ENCODE data around the gene RUNX3.

The RUNX3 gene

GRCh38 chr1:24878045-24878444 is 52.0 kb downstream of the RUNX3 start:
- no peak for DNase-seq

- no peak for DNase-seq
Measured at GRCh38 chr1:24875991-24876506, 54.0 kb downstream of the RUNX3 start.

DNA sequence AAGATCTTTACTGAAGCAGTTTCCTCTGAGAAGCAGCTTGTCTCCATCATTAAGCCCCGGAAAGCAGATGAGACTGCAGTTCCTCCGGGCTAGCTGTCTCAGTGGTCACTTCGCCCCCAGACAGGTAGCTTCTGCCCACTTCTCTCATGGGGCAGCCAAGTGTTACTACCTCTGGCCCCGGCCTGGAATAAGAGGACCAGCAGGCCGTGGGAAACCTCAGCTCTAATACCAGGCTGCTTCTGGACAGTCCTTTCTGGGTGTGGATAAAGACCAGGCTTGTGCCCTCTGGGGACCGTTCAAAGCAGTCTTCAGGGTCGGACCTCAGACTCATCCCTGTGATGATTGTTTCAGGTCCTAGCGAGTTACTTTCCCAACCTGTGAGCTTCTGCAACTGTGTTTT is 54.8 kb downstream of the RUNX3 start:
- no peak for DNase-seq

- DNase-seq = no peak
Measured at GRCh38 chr1:24874611-24875234, 55.4 kb downstream of the RUNX3 start.

DNA sequence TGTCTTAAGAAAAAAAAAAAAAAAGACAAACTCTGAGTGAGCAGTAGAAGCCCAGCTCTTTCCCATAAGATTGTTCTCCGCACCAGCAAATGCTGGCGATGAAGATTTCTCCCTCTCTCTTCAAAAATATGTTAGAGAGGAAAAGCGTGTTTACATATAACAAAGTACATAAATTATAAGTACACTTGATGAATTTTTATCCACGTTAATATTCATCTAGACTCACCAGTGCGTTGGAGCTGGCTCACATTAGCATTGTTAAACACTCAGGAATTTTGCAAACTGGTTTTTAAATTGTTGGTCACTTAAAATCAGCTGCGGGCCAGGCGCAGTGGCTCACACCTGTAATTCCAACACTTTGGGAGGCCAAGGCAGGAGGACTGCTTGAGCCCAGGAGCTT is 56.0 kb downstream of the RUNX3 start:
- DNase-seq = no peak

GRCh38 chr1:24873148-24873547 is 56.9 kb downstream of the RUNX3 start:
- DNase-seq = no peak

DNA sequence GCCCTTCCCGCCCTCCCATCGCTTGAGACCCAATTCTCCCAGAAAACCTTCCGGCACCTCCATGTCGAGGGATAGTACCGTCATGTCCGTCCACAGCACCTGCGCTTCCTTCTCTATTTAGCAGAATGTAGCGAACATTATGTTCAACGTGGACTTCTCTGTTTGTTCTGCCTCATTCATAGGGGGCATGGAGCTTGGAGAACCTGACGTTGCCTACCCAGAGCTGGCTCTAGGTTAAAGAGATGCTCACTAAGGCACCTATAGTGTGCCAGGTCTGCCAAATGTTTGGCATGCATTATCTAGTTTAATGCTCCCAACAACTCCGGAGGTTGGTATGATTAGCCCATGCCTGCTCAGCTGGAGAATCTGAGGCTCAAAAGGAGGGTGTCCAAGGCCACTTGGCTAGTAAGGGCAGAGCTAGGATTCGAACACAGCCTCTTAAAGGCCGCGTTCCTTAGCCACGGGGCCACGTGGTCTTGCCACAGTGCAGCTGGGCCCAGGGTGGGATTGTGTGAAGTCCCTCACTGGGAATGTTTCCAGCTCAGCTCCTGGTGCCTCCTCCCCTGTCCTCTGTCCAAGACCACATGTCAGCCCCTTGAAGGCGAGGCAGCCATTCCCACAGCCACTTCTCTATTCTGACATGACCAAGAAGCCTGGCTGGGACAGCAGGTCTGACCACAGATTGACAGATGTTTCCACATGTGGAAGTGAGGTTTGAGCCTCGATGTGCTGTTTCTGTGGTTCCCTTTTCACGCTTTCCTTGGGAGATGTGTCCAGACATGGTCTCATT is 57.8 kb downstream of the RUNX3 start:
- peak; percentile 82 to 91 for DNase-seq

GRCh38 chr1:24871306-24871901 is 58.7 kb downstream of the RUNX3 start:
- DNase-seq = no peak

GRCh38 chr1:24870551-24871195 is 59.4 kb downstream of the RUNX3 start:
- no peak for DNase-seq

- no peak for DNase-seq
Measured at GRCh38 chr1:24868016-24868875, 61.8 kb downstream of the RUNX3 start.

- no peak for DNase-seq
Measured at GRCh38 chr1:24867084-24867870, 62.8 kb downstream of the RUNX3 start.

GRCh38 chr1:24866211-24867083 is 63.6 kb downstream of the RUNX3 start:
- no peak for DNase-seq

DNA sequence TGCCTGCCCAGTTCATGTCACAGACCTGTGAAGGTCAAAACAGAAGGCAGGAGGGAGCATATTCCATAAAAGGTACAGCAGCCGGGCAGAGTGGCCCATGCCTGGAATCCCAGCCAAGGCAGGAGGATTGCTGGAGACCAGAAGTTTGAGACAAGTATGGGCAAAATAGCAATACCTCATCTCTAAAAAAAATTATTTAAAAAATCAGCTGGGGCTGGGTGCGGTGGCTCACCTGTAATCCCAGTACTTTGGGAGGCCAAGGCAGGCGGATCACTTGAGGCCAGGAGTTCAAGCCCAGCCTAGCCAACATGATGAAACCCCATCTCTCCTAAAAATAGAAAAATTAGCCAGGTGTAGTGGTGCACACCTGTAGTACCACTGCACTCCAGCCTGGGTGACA is 64.5 kb downstream of the RUNX3 start:
- DNase-seq = no peak

- DNase-seq = no peak
Measured at GRCh38 chr1:24865168-24865567, 64.9 kb downstream of the RUNX3 start.

- no peak for DNase-seq
Measured at GRCh38 chr1:24864370-24864777, 65.7 kb downstream of the RUNX3 start.

DNA sequence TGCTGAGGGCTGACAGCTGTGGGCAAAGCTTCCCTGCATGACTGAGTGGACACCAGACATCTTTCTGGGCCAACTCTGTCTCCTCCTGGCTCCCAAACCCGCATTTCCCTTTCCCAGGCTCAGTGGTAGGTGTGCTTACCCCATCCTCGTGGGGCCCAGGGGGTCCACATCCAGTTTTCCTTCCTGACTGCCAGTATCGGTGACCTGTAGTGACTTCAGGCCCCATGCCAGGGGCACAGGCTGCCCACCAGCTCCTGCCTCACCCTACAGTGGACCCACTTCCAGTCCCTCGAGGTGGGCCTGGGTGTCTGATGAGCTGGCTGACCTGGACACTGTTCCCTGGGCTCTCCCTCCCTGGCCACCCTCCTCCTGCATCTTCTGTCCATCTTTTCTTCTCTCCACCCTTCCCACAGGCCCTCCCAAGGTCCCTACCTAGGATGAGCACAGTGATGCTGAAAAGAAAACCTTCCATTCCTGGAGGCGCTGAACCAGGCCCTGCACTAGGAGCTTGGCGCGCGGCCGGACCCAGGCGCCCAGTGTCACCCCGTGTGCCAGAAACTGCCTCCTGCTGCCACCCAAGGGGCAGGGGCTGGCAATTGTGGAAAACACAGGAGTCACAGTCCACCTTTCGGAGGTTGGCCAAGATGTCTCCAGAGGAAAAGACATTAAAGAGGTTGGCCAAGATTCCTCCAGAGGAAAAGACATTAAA is 67.1 kb downstream of the RUNX3 start:
- no peak for DNase-seq

DNA sequence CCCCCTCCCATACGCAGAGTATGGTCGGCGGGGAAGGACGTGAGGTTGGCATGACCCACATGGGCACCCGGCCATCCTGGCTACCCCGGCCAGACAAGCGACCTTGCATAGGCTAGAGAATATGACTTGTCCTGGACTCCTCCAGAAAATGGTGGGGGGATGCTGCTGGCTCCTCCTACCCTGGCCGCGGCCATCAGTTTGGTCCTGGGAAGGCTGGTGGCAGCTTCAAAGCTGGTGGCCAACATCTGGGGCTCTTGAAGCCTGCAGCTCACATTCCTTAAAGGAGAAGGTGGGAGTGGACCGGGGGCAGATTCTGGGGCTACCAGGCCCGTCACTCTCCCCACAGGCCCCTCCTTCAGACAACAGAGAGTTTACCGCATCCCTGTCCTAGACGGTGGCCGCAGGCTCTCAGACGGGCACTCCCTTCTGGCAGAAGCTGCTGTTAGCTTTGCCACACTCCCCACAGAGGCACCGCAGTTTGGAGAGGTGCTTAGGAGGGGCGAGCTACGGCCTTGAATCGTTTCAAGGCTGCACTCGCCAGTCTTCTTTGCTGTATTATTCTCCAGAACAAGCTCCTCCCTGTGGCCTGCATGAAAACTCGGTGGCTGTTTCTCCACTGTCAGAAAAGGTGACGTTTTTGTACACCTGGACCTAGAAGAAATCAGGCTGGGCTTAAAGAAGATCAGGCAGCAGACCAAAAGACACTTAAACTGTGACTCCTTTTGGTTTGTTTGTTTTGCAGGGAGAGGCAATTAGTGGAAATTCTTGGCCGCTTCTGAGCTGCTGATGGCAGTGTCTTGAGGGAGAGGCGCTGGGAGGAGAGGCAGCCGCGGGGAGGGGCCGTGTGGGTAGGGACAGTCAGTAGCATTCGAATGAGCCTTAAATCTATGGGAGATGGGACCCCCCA is 68.0 kb downstream of the RUNX3 start:
- DNase-seq = no peak

- no peak for DNase-seq
Measured at GRCh38 chr1:24860841-24861240, 69.2 kb downstream of the RUNX3 start.

All from AML-193 (cell line).